Small intestine (tissue), 7 donors: ENCODE measurements around the gene RAPGEF2. TPM values are rescaled to one million over a fixed set of nuclear protein-coding genes. Genes with fewer than 3 reads are reported as not detected.
"Not testable (repeated sequence)": the region's sequence is repeated elsewhere in the genome, so short reads cannot be mapped to it uniquely, and the experiment has no call there.

Source experiments
- DNase-seq, 2 donors: peaks; one replicate each; pipeline versions ENCODE4 v3.0.0 to v3.0.0-alpha.2; 2013
- FAIRE-seq: peaks from 2 replicates; lab custom pipeline; 2012; peaks lifted over from hg19 to GRCh38; lab: Jason Lieb, UNC
- H3K27ac ChIP-seq, 3 donors: one replicate each; pipeline ENCODE4 v1.5.1; 2013; ENCODE audit warnings: low read length in 2 of 3, mild to moderate bottlenecking in 2 of 3, control low read depth in 1 of 3, inconsistent platforms in 1 of 3, low read depth in 1 of 3, moderate library complexity in 1 of 3
- H3K27me3 ChIP-seq, 3 donors: one replicate each; pipeline ENCODE4 v1.6.1; 2013; ENCODE audit warnings: low read length in 3 of 3, inconsistent platforms in 1 of 3; ENCODE audit not compliant: control insufficient read depth in 3 of 3, insufficient read depth in 3 of 3
- H3K36me3 ChIP-seq, 3 donors: one replicate each; pipeline ENCODE4 v1.6.1; 2013; ENCODE audit warnings: low read length in 3 of 3, inconsistent platforms in 1 of 3, low read depth in 1 of 3, mild to moderate bottlenecking in 1 of 3, moderate library complexity in 1 of 3; ENCODE audit not compliant: control insufficient read depth in 3 of 3, insufficient read depth in 2 of 3
- H3K4me1 ChIP-seq, 3 donors: one replicate each; pipeline ENCODE4 v1.6.1; 2013; ENCODE audit warnings: low read length in 2 of 3, inconsistent platforms in 1 of 3, low read depth in 1 of 3, mild to moderate bottlenecking in 1 of 3, moderate library complexity in 1 of 3; ENCODE audit not compliant: control insufficient read depth in 3 of 3, insufficient read depth in 2 of 3
- H3K4me3 ChIP-seq, 3 donors: one replicate each; pipeline ENCODE4 v1.5.1; 2013; ENCODE audit warnings: low read length in 3 of 3, control low read depth in 1 of 3, inconsistent platforms in 1 of 3, low read depth in 1 of 3, mild to moderate bottlenecking in 1 of 3, moderate library complexity in 1 of 3
- H3K9me3 ChIP-seq, 2 donors: one replicate each; pipeline ENCODE4 v1.6.1; 2013; ENCODE audit warnings: low read depth in 1 of 2, low read length in 1 of 2; ENCODE audit not compliant: control insufficient read depth in 2 of 2, insufficient read depth in 1 of 2
- WGBS, 3 donors: extraction: QIAGEN DNeasy Blood & Tissue Kit; methylation state at CpG; one replicate each; pipeline ENCODE4 v1.1.7; 2013; 5-methylcytosine and 5-hydroxymethylcytosine counted together
- polyA plus RNA-seq, 4 donors: library from polyadenylated mRNA; stranded (reverse) in 3 of 4; unstranded in 1 of 4; fragments of 200-250 nt in 3 of 4; fragments of 120-200 nt in 1 of 4; gene quantifications; one replicate each; pipeline versions ENCODE4 v1.2.1 to v1.2.3, GENCODE V29; 2013
- donor health status: healthy with polysubstance abuse.
- donor health status: control.
- donor health status: control.
- donor health status: Bipolar disorder and iron deficiency.
- donor health status: healthy.

Gene RAPGEF2
- polyA plus RNA-seq, 4 donors: 7.6 to 49.5 (median 11.8) TPM

- 81 to 91% (median 90%) methylated on average over 10 of the region's 10 CpGs for WGBS, 3 donors
- not testable (repeated sequence) for DNase-seq, FAIRE-seq, H3K36me3 ChIP-seq, H3K9me3 ChIP-seq, H3K4me1 ChIP-seq, H3K27ac ChIP-seq, H3K4me3 ChIP-seq, H3K27me3 ChIP-seq
These were observed 276.2 kb downstream of the RAPGEF2 start for GRCh38 chr4:159379064-159379463.

- Histone ChIP-seq H3K4me1 (no peaks in the 10 kb centered on the region), H3K4me3 (no peak overlapping the region), H3K36me3 (no peaks in the 10 kb centered on the region), H3K27ac (no peak overlapping the region), H3K27me3 (no peaks in the 10 kb centered on the region), H3K9me3 (peaks cover 0 to 4% of the 10 kb centered on the region in 2 donors)
- FAIRE-seq (no peak), DNase-seq (no peak)
- 75 to 89% (median 82%) methylated on average over 2 of the region's 2 CpGs for WGBS, 3 donors
These were observed 277.0 kb downstream of the RAPGEF2 start for GRCh38 chr4:159379836-159380235.

- Histone ChIP-seq H3K36me3 (no peaks in the 10 kb centered on the region), H3K4me1 (no peaks in the 10 kb centered on the region), H3K9me3 (peaks cover 0 to 4% of the 10 kb centered on the region in 2 donors), H3K27ac (no peak overlapping the region), H3K27me3 (no peaks in the 10 kb centered on the region), H3K4me3 (no peak overlapping the region)
- FAIRE-seq: no peak
- WGBS, 3 donors: 66 to 79% (median 75%) methylated on average over 8 of the region's 8 CpGs
- DNase-seq: no peak
These were observed 280.1 kb downstream of the RAPGEF2 start for GRCh38 chr4:159382856-159383561.

GRCh38 chr4:159383562-159383931, 280.7 kb downstream of the RAPGEF2 start:
- no peak for FAIRE-seq
- H3K36me3 ChIP-seq: no peaks in the 10 kb centered on the region
- no peak overlapping the region for H3K27ac ChIP-seq
- H3K4me3 ChIP-seq: no peak overlapping the region
- H3K4me1 ChIP-seq: no peaks in the 10 kb centered on the region
- WGBS, 3 donors: 58 to 73% (median 71%) methylated on average over 3 of the region's 3 CpGs
- DNase-seq: no peak
- peaks cover 0 to 4% of the 10 kb centered on the region in 2 donors for H3K9me3 ChIP-seq
- no peaks in the 10 kb centered on the region for H3K27me3 ChIP-seq

GRCh38 chr4:159384017-159384416, 281.1 kb downstream of the RAPGEF2 start:
- FAIRE-seq (no peak), DNase-seq (no peak)
- no peak overlapping the region for H3K4me3 ChIP-seq
- H3K4me1 ChIP-seq: no peaks in the 10 kb centered on the region
- no peaks in the 10 kb centered on the region for H3K36me3 ChIP-seq
- H3K27ac ChIP-seq: no peak overlapping the region
- no peaks in the 10 kb centered on the region for H3K27me3 ChIP-seq
- H3K9me3 ChIP-seq: peaks cover 0 to under 1% of the 10 kb centered on the region in 2 donors

- FAIRE-seq: no peak
These were observed 281.8 kb downstream of the RAPGEF2 start for GRCh38 chr4:159384632-159385031.

GRCh38 chr4:159386620-159387019, 283.7 kb downstream of the RAPGEF2 start:
- H3K4me1 ChIP-seq: no peaks in the 10 kb centered on the region
- no peaks in the 10 kb centered on the region for H3K27me3 ChIP-seq
- WGBS, 3 donors: 63 to 87% (median 65%) methylated on average over 1 of the region's 1 CpG
- no peaks in the 10 kb centered on the region for H3K9me3 ChIP-seq
- DNase-seq: no peak
- no peaks in the 10 kb centered on the region for H3K36me3 ChIP-seq
- no peak overlapping the region for H3K27ac ChIP-seq
- FAIRE-seq: no peak
- H3K4me3 ChIP-seq: no peak overlapping the region

More at GRCh38 chr4:159384632-159385031, 281.8 kb downstream of the RAPGEF2 start:
- Histone ChIP-seq H3K27me3 (no peaks in the 10 kb centered on the region), H3K36me3 (no peaks in the 10 kb centered on the region), H3K4me1 (no peaks in the 10 kb centered on the region), H3K4me3 (no peak overlapping the region), H3K9me3 (no peaks in the 10 kb centered on the region), H3K27ac (no peak overlapping the region)
- DNase-seq: no peak

- H3K36me3 ChIP-seq: no peaks in the 10 kb centered on the region
- no peaks in the 10 kb centered on the region for H3K4me1 ChIP-seq
- DNase-seq: no peak
- no peaks in the 10 kb centered on the region for H3K27me3 ChIP-seq
- H3K27ac ChIP-seq: no peak overlapping the region
- no peak overlapping the region for H3K4me3 ChIP-seq
- no peak for FAIRE-seq
- 87 to 96% (median 92%) methylated on average over 21 to 23 of the region's 23 CpGs for WGBS, 3 donors
- H3K9me3 ChIP-seq: no peaks in the 10 kb centered on the region
These were observed 286.9 kb downstream of the RAPGEF2 start for GRCh38 chr4:159389756-159390155.

GRCh38 chr4:159390648-159391047, 287.8 kb downstream of the RAPGEF2 start:
- no peaks in the 10 kb centered on the region for H3K4me1 ChIP-seq
- WGBS, 3 donors: 39 to 46% (median 40%) methylated on average over 12 of the region's 12 CpGs
- no peak overlapping the region for H3K4me3 ChIP-seq
- FAIRE-seq: no peak
- H3K27me3 ChIP-seq: no peaks in the 10 kb centered on the region
- H3K27ac ChIP-seq: no peak overlapping the region
- H3K36me3 ChIP-seq: no peaks in the 10 kb centered on the region
- DNase-seq: no peak
- no peaks in the 10 kb centered on the region for H3K9me3 ChIP-seq
